ENCODE results near the gene DEGS2.
"Not testable (repeated sequence)": the region's sequence is repeated elsewhere in the genome, so short reads cannot be mapped to it uniquely, and the experiment has no call there.

Gene DEGS2

GRCh38 chr14:100159094-100159864 is at the start of gene DEGS2:
Gene DEGS2 (minus strand): TSS chr14:100159645. CDS start chr14:100159587, 58 bp downstream.
- peak; percentile 42 for DNase-seq (ENCODE audit: low read depth)

- not testable (repeated sequence) for DNase-seq (ENCODE audit: low read depth)
Observed at GRCh38 chr14:100208136-100208535, 48.7 kb upstream of the DEGS2 start.

GRCh38 chr14:100207588-100207987 is 48.1 kb upstream of the DEGS2 start:
- DNase-seq (ENCODE audit: low read depth) = not testable (repeated sequence)

- DNase-seq (ENCODE audit: low read depth) = not testable (repeated sequence)
Observed at GRCh38 chr14:100204835-100205167, 45.4 kb upstream of the DEGS2 start.

- no peak for DNase-seq (ENCODE audit: low read depth)
Observed at GRCh38 chr14:100203962-100204834, 44.8 kb upstream of the DEGS2 start.

DNA sequence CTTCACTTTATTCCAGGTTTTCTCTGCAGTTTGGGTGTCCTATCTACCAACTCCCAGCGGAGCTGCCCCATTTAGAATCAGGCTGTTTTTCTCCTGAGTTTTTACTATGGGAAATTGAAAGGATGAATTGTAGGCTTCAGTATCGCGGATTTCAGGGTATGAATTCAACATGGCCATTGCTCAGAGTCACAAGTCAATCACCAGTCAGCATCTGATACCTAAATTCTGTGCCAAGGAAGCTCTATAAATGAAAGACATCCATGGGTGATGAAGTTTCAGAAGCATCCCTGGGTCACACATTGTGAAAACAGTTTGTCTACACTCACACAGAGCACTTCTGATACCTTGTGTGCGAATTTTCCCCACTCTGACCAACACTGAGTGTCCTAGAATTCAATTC is 43.7 kb upstream of the DEGS2 start:
- no peak for DNase-seq (ENCODE audit: low read depth)

DNA sequence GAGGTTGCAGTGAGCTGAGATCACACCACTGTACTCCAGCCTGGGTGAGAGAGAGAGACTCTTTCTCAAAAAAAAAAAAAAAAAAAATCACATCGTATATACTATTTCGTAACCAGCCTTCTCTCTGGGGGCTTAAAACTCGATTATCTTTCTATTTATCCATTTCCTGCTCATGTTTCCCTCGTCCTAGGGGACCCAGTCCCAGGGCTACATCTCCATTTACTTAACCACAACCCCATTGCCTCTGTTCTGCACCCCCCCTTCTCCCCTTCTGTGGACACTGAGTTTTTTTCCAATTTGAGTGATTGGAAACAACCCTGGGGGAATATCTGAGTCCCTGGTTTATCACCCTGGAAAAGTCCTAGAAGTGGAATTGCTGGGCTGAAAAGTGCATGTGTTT is 43.3 kb upstream of the DEGS2 start:
- no peak for DNase-seq (ENCODE audit: low read depth)

GRCh38 chr14:100201701-100202100 is 42.3 kb upstream of the DEGS2 start:
- no peak for DNase-seq (ENCODE audit: low read depth)

DNA sequence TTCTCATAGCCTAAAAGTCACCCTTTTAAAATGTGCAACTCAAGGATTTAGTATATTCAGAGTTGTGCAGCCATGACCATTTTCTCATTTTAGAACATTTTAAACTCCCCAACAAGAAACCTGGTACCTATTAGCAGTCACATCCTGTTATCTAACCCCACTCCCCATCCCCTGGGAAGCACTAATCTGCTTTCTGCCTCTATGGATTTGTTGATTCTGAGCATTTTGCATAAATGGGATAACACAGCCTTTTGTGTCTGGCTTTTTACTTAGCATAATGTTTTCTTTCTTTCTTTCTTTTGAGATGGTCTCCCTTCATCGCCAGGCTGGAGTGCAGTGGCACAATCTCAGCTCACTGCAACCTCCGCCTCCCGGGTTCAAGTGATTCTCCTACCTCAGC is 40.9 kb upstream of the DEGS2 start:
- no peak for DNase-seq (ENCODE audit: low read depth)

- no peak for DNase-seq (ENCODE audit: low read depth)
Observed at GRCh38 chr14:100199240-100199860, 39.9 kb upstream of the DEGS2 start.

GRCh38 chr14:100193417-100194357 is 34.2 kb upstream of the DEGS2 start:
- no peak for DNase-seq (ENCODE audit: low read depth)

DNA sequence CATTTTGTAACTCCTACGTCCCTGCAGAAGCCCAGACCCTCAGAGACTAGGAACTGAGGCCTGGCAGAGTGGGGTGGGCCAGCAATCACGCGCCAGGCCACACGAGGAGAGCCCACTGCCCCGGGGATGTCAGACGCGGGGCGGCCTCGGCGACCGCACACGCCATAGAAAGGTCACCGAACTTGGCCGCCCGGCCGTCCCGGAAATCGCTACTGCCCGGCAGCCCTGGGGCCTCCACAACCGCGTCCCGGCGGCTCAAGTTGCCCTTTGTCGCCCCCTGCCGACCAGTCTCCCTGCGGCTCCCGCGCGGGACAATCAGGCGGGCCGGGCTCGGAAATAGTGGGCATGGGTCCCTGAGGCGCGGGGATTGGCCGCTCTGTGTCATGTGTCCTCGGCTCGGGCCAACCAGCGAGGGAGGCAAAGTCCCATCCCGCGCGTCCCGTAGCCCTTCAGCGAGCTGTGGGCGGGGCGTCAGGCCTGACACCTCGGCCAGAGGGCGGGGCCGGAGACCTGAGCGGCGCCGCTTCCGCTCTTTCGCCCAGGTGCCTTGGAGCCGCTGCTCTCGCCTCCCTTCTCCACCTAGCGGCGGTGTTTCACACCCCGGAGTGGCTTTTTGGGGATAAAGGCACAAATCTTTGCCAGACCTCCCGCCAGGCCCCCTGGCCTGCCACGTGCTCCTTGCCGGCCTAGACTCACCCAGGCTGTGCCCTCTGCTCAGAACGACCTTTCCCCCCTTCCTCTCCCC is 33.4 kb upstream of the DEGS2 start:
- peak; percentile 99 for DNase-seq (ENCODE audit: low read depth)

GRCh38 chr14:100192250-100192671 is 32.8 kb upstream of the DEGS2 start:
- DNase-seq (ENCODE audit: low read depth) = no peak

DNA sequence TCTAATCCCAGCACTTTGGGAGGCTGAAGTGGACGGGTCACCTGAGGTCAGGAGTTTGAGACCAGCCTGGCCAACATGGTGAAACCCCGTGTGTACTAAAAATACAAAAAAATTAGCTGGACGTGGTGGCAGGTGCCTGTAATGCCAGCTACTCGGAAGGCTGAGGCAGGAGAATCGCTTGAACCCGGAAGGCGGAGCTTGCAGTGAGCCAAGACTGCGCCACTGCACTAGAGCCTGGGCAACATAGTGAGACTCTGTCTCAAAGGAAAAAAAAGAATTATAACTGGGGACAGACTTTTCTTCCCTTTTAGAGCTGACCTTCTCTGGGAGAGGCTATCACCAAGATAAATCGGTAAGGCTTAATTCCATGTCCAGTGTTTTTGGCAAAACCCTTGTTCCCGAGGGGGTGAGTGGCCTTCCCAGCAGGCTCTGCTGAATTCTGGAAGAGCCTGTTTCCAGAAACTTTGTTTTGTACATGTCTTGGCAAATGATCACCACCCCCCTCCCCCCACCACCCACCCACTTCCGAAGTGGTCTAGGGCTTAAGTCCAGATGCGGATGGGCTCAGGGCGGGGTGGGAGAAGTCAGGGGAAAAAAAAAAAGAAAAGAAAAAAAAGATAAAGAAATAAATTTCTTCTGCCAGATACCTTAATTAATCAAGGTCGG is 32.3 kb upstream of the DEGS2 start:
- no peak for DNase-seq (ENCODE audit: low read depth)

DNA sequence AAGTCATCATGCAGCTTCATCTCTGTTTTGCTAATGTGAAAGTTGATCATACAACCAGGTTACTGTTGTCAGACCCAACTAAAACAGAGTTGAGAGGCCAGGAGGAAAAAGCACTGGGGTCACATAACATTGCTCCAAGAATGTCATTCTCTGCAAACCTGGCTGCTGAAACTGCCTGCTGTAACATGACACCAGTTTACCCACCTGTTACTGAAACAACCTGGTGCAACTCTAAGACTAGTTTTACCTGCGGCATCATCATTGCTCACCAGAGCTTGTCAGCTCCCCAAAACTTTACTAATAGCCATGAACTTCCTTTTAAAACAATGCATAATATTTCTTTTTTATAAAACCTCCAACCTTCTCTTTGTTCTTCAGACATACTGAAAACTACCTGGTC is 30.7 kb upstream of the DEGS2 start:
- DNase-seq (ENCODE audit: low read depth) = no peak

DNA sequence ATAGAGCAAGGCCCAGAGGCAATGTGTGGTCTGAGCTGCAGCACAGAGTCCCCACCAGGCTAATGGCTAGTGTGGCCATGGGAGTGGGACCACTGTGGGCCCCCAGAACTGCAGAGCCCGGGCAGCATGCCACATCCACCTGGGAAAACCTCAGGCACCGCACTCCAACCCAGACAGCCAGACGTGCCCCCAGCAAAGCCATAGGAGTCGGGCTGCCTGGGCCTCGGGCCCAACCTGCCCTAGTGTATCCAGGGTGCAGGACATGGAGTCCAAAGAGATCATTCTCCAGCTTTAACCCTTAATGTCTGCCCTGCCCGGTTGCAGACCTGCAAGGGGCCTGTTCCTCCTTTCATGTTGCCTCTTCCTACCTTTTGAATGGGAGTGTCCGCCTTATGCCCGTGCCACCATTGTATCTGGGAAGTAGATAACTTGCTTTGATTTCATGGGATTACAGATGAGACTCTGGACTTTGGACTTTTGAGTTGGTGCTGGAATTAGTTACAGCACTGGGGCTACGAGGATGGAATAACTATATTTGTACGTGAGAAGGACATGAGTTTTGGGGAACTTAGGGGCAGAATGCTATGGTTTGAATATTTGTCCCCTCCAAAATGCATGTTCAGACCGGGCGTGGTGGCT is 29.1 kb upstream of the DEGS2 start:
- DNase-seq (ENCODE audit: low read depth) = no peak

DNA sequence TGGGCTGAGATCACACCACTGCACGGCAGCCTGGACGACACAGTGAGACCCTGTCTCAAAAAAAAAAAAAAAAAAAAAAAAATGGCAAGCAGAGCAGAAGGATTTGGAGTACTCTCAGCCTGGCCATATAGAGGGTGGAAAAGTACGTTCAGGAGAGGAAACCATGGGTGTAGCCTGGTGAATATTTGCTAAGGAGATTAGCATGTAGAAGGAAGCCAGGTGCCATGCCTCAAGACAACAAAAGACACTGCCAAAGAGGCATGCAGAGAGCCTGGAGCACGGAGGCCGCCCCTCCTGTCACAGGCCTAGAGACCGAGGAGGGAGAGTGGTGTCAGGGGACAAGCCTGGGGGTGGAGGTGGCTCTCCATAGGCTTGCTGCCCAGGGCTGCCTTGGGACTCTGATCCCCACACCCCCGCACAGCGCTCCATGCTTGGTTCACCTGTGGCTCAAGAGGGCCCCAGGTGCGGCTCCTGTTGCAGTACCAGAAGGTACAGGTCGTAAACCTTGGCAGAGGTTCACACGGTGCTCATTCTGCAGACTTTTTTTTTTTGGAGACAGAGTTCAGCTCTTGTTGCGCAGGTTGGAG is 27.9 kb upstream of the DEGS2 start:
- DNase-seq (ENCODE audit: low read depth) = no peak

GRCh38 chr14:100181876-100182551 is 22.6 kb upstream of the DEGS2 start:
- DNase-seq (ENCODE audit: low read depth) = not testable (repeated sequence)

- DNase-seq (ENCODE audit: low read depth) = not testable (repeated sequence)
Observed at GRCh38 chr14:100180671-100181070, 21.2 kb upstream of the DEGS2 start.

Data from stimulated activated CD8-positive, alpha-beta memory T cell treated with anti-CD3 and anti-CD28 coated beads, Interleukin-12 subunit alpha, Interleukin-12 subunit beta, amount 100 ng/mL, for 4 hours (primary cell).